Endothelial cell (in vitro differentiated cells): ENCODE results near the gene CR1L. TPM values are rescaled to one million over a fixed set of nuclear protein-coding genes. Genes with fewer than 3 reads are reported as not detected.
"Not testable (repeated sequence)": the region's sequence is repeated elsewhere in the genome, so short reads cannot be mapped to it uniquely, and the experiment has no call there.

Source experiments
- DNase-seq: peaks from one replicate; pipeline ENCODE4 v3.0.0; 2021; ENCODE audit warnings: low spot score
- H3K27ac Mint-ChIP-seq: one replicate; pipeline ENCODE4 v1.8.0; 2021; ENCODE audit warnings: mixed read lengths, inconsistent platforms; ENCODE audit not compliant: unreplicated experiment
- H3K27me3 Mint-ChIP-seq: one replicate; pipeline ENCODE4 v1.8.0; 2021; ENCODE audit warnings: mild to moderate bottlenecking, moderate library complexity, mixed read lengths, inconsistent platforms; ENCODE audit not compliant: unreplicated experiment
- H3K36me3 Mint-ChIP-seq: one replicate; pipeline ENCODE4 v1.8.0; 2021; ENCODE audit warnings: mild to moderate bottlenecking, low read depth, mixed read lengths, inconsistent platforms; ENCODE audit not compliant: unreplicated experiment
- H3K4me1 Mint-ChIP-seq: one replicate; pipeline ENCODE4 v1.8.0; 2021; ENCODE audit warnings: mild to moderate bottlenecking, mixed read lengths, inconsistent platforms; ENCODE audit not compliant: unreplicated experiment
- H3K4me3 Mint-ChIP-seq: one replicate; pipeline ENCODE4 v1.8.0; 2021; ENCODE audit warnings: mild to moderate bottlenecking, mixed read lengths, inconsistent platforms; ENCODE audit not compliant: unreplicated experiment
- H3K9me3 Mint-ChIP-seq: one replicate; pipeline ENCODE4 v1.8.0; 2021; ENCODE audit warnings: mixed read lengths, inconsistent platforms; ENCODE audit not compliant: unreplicated experiment
- total RNA-seq: library from RNA; stranded (reverse); fragmentation: NEBNext Ultra II Directional; extraction: Animal tissue kit (Norgen Biotek cat#: 25700); gene quantifications from one replicate; pipeline ENCODE4 v1.2.1, GENCODE V29; 2021; ENCODE audit not compliant: unreplicated experiment
- TF ChIP-seq, protein P1 (sequence below): fragments of 200-600 bp; sonication (generic); IDR thresholded peaks from one replicate; pipeline ENCODE4 v1.5.0; 2021; ENCODE audit warnings: antibody characterized with exemption; ENCODE audit not compliant: unreplicated experiment

CR1L gene
- total RNA-seq, 1 donor from 2014 or later: 48.0 TPM

DNA sequence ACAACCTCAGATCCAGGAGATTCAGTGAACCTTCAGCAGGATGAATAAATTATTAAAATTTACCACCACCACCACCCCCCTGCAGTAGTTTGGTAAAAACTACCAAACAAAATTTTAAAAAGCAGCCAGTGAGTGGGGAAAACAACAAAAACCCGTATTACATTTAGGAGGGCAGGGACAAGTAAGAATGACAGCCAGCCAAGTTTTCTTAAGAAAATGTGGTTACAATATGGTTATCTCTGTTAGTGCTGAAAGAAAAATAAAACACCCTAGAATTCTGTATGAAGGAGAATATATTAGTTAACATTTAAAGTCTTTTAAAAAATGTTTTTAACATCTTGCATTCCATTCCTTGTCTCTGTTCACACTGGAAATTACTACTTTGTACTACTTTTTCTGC is 121.6 kb downstream of the CR1L start:
- TF ChIP-seq, protein P1, sequence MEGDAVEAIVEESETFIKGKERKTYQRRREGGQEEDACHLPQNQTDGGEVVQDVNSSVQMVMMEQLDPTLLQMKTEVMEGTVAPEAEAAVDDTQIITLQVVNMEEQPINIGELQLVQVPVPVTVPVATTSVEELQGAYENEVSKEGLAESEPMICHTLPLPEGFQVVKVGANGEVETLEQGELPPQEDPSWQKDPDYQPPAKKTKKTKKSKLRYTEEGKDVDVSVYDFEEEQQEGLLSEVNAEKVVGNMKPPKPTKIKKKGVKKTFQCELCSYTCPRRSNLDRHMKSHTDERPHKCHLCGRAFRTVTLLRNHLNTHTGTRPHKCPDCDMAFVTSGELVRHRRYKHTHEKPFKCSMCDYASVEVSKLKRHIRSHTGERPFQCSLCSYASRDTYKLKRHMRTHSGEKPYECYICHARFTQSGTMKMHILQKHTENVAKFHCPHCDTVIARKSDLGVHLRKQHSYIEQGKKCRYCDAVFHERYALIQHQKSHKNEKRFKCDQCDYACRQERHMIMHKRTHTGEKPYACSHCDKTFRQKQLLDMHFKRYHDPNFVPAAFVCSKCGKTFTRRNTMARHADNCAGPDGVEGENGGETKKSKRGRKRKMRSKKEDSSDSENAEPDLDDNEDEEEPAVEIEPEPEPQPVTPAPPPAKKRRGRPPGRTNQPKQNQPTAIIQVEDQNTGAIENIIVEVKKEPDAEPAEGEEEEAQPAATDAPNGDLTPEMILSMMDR: no peak
- H3K4me1 Mint-ChIP-seq: peaks cover 2% of the 10 kb centered on the region
- peaks cover 4% of the 10 kb centered on the region for H3K9me3 Mint-ChIP-seq
- no peak overlapping the region for H3K27ac Mint-ChIP-seq
- DNase-seq: no peak
- H3K4me3 Mint-ChIP-seq: no peak overlapping the region
- H3K36me3 Mint-ChIP-seq: peaks cover 52% of the 10 kb centered on the region
- H3K27me3 Mint-ChIP-seq: peaks cover 5% of the 10 kb centered on the region

DNA sequence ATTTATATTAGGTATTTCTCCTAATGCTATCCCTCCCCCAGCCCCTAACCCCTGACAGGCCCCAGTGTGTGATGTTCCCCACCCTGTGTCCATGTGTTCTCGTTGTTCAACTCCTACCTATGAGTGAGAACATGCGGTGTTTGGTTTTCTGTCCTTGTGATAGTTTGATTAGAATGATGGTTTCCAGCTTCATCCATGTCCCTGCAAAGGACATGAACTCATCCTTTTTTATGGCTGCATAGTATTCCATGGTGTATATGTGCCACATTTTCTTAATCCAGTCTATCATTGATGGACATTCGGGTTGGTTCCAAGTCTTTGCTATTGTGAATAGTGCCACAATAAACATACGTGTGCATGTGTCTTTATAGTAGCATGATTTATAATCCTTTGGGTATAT is 125.6 kb downstream of the CR1L start:
- not testable (repeated sequence) for H3K27ac Mint-ChIP-seq, DNase-seq, H3K4me3 Mint-ChIP-seq, H3K9me3 Mint-ChIP-seq, H3K27me3 Mint-ChIP-seq, H3K4me1 Mint-ChIP-seq
- peaks cover 51% of the 10 kb centered on the region for H3K36me3 Mint-ChIP-seq

Other genes starting within 250 kb of the CR1L start
- not detected for gene CR2, start 190.8 kb upstream of the CR1L start, total RNA-seq
- 0.51 TPM for gene CR1, start 149.0 kb upstream of the CR1L start, total RNA-seq
- gene CD46, start 106.9 kb downstream of the CR1L start, total RNA-seq: 116 TPM